Measurements from ENCODE around the gene FDXR. TPM values are rescaled to one million over a fixed set of nuclear protein-coding genes. Genes with fewer than 3 reads are reported as not detected.

Gene FDXR
- total and polyA plus RNA-seq, 2 donors (not counting 1 experiment from before 2014, with no cell fraction given) = 4.6 to 7.0 TPM

DNA sequence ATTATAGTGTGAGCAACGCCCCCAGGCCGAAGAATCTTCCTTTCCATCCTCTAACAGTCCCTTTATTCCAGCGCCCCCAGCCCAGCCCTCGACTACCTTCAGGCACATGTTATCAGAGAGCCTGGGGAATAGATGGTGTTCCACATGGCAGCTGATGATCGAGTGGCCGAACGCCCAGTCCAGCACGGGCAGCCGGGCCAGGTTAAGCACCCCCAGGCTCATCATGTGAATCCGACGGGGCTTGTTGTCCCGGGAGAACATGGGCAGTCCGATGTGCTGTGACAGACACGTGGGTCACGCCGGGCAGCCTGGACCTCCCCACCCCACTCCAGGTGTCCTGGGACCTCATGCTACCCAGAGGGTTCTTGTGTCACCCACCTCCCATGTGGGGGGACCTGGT lies 6.5 kb upstream of the FDXR start:
- Histone ChIP-seq H2AFZ (ENCODE audit: insufficient read depth, low read depth, low read length, poor library complexity, severe bottlenecking) (no peak overlapping the region), H3K27me3 (replicated peaks in 1 of 4; ENCODE audit: control extremely low read depth in 1 of 4, control insufficient read depth in 3 of 4, insufficient read depth in 4 of 4, low read length in 3 of 4) (peaks cover 0 to 4% (median 0%) of the 10 kb centered on the region in 4 experiments), H3K4me3 (ENCODE audit: control extremely low read depth in 1 of 5, extremely low read depth in 1 of 5, insufficient read depth in 1 of 5, low read depth in 2 of 5, low read length in 4 of 5) (no peak overlapping the region), H3K4me2 (replicated peaks; ENCODE audit: low read depth, low read length, poor library complexity, severe bottlenecking) (no peak overlapping the region), H3K9me3 (ENCODE audit: control extremely low read depth in 1 of 3, control insufficient read depth in 2 of 3, insufficient read depth in 1 of 3, low read length in 2 of 3) (no peaks in the 10 kb centered on the region), H3K79me2 (ENCODE audit: control insufficient read depth, insufficient read depth, low read length) (no peaks in the 10 kb centered on the region), H3K4me1 (ENCODE audit: control insufficient read depth in 2 of 2, insufficient read depth in 2 of 2, low read length in 2 of 2) (no peaks in the 10 kb centered on the region), H3K27ac (ENCODE audit: low read length in 2 of 2) (no peak overlapping the region), H3K9ac (ENCODE audit: low read length) (no peak overlapping the region), H3K36me3 (replicated peaks in 1 of 2; ENCODE audit: control extremely low read depth in 1 of 2, control insufficient read depth in 1 of 2, extremely low read depth in 1 of 2, insufficient read depth in 2 of 2, low read length in 1 of 2) (no peaks in the 10 kb centered on the region), H4K20me1 (ENCODE audit: control insufficient read depth, insufficient read depth, low read length, poor library complexity, severe bottlenecking) (no peaks in the 10 kb centered on the region)
- no peak for ATAC-seq (ENCODE audit: low read depth)
- H3K4me1 Mint-ChIP-seq = no peaks in the 10 kb centered on the region
- no peak overlapping the region for H3K4me3 Mint-ChIP-seq
- CTCF ChIA-PET = interaction anchor here (1.3 kb wide), 1 partner anchor 17 kb away, joined by 4 read pairs; no protein-coding TSS in a partner anchor
- peaks cover 5% of the 10 kb centered on the region for H3K27me3 Mint-ChIP-seq
- no peak for DNase-seq
- POLR2A ChIA-PET = no interaction called here
- intact Hi-C loops (cut with micrococcal nuclease) = no loop called here
- 91% methylated on average over 14 of the region's 16 CpGs for WGBS (ENCODE audit: insufficient coverage)
- H3K27ac Mint-ChIP-seq = no peak overlapping the region
- H3K9me3 Mint-ChIP-seq (ENCODE audit: insufficient read depth) = no peaks in the 10 kb centered on the region
- TF ChIP-seq CTCF (IDR thresholded peaks at IDR 0.05) = no peak
- TF ChIP-seq EZH2 (IDR thresholded peaks at IDR 0.05; ENCODE audit: borderline replicate concordance, insufficient read depth, low read depth, low read length, poor library complexity, severe bottlenecking) = no peak

DNA sequence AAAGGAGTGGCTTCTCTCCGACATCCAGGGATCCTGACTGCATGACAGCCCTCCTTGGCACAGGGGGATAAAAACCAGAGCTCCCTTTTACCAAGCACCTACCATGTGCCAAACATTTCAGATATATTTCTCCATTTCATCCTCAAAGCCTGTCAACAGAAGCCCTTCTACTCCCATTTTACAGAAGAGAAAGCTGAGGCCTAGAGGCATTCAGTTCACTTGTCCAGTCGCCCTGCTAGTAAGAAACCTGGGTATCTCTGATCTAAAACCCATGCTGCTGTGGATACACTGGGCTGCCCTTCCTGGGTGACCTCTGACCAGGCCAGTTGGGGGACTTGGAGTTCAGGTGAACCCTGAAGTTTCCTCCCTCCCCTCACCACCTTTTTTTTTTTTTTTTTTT lies 5.9 kb upstream of the FDXR start:
- Histone ChIP-seq H4K20me1 (ENCODE audit: control insufficient read depth, insufficient read depth, low read length, poor library complexity, severe bottlenecking) (no peaks in the 10 kb centered on the region), H3K9ac (ENCODE audit: low read length) (no peak overlapping the region), H3K4me2 (replicated peaks; ENCODE audit: low read depth, low read length, poor library complexity, severe bottlenecking) (no peak overlapping the region), H2AFZ (ENCODE audit: insufficient read depth, low read depth, low read length, poor library complexity, severe bottlenecking) (no peak overlapping the region), H3K9me3 (ENCODE audit: control extremely low read depth in 1 of 3, control insufficient read depth in 2 of 3, insufficient read depth in 1 of 3, low read length in 2 of 3) (no peaks in the 10 kb centered on the region), H3K4me1 (ENCODE audit: control insufficient read depth in 2 of 2, insufficient read depth in 2 of 2, low read length in 2 of 2) (peaks cover 3 to 4% of the 10 kb centered on the region in 2 donors), H3K27me3 (replicated peaks in 1 of 4; ENCODE audit: control extremely low read depth in 1 of 4, control insufficient read depth in 3 of 4, insufficient read depth in 4 of 4, low read length in 3 of 4) (no peaks in the 10 kb centered on the region), H3K36me3 (replicated peaks in 1 of 2; ENCODE audit: control extremely low read depth in 1 of 2, control insufficient read depth in 1 of 2, extremely low read depth in 1 of 2, insufficient read depth in 2 of 2, low read length in 1 of 2) (no peaks in the 10 kb centered on the region), H3K27ac (ENCODE audit: low read length in 2 of 2) (no peak overlapping the region), H3K79me2 (ENCODE audit: control insufficient read depth, insufficient read depth, low read length) (no peaks in the 10 kb centered on the region), H3K4me3 (ENCODE audit: control extremely low read depth in 1 of 5, extremely low read depth in 1 of 5, insufficient read depth in 1 of 5, low read depth in 2 of 5, low read length in 4 of 5) (no peak overlapping the region)
- WGBS (ENCODE audit: insufficient coverage) = 79% methylated on average over 2 of the region's 2 CpGs
- Mint-ChIP-seq H3K9me3 (ENCODE audit: insufficient read depth) (no peaks in the 10 kb centered on the region), H3K4me3 (no peak overlapping the region), H3K27me3 (peaks cover 4% of the 10 kb centered on the region), H3K4me1 (peaks cover 5% of the 10 kb centered on the region), H3K27ac (no peak overlapping the region)
- ChIA-PET CTCF (no interaction called here), POLR2A (no interaction called here)
- intact Hi-C loops (cut with micrococcal nuclease) = no loop called here
- DNase-seq (no peak), ATAC-seq (ENCODE audit: low read depth) (no peak)
- no peak for TF ChIP-seq EZH2 (IDR thresholded peaks at IDR 0.05; ENCODE audit: borderline replicate concordance, insufficient read depth, low read depth, low read length, poor library complexity, severe bottlenecking)
- TF ChIP-seq CTCF (IDR thresholded peaks at IDR 0.05) = no peak
